ENCODE results near the gene MEGF6. TPM values are rescaled to one million over a fixed set of nuclear protein-coding genes. Genes with fewer than 3 reads are reported as not detected.

MEGF6 gene
- total RNA-seq, 1 donor from 2014 or later: 57.1 TPM

GRCh38 chr1:3609016-3609768 is 2.1 kb downstream of the MEGF6 start:
- Histone ChIP-seq H3K4me1 (peaks cover 48% of the 10 kb centered on the region), H3K27me3 (ENCODE audit: low read depth) (peaks cover 23% of the 10 kb centered on the region), H3K9me3 (no peaks in the 10 kb centered on the region), H3K36me3 (no peaks in the 10 kb centered on the region), H3K27ac (no peak overlapping the region), H3K4me3 (peak overlapping the region; percentile 61)
- DNase-seq (no peak), ATAC-seq (no peak)
- TF ChIP-seq, protein P1, sequence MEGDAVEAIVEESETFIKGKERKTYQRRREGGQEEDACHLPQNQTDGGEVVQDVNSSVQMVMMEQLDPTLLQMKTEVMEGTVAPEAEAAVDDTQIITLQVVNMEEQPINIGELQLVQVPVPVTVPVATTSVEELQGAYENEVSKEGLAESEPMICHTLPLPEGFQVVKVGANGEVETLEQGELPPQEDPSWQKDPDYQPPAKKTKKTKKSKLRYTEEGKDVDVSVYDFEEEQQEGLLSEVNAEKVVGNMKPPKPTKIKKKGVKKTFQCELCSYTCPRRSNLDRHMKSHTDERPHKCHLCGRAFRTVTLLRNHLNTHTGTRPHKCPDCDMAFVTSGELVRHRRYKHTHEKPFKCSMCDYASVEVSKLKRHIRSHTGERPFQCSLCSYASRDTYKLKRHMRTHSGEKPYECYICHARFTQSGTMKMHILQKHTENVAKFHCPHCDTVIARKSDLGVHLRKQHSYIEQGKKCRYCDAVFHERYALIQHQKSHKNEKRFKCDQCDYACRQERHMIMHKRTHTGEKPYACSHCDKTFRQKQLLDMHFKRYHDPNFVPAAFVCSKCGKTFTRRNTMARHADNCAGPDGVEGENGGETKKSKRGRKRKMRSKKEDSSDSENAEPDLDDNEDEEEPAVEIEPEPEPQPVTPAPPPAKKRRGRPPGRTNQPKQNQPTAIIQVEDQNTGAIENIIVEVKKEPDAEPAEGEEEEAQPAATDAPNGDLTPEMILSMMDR (IDR thresholded peaks at IDR 0.05): no peak
- intact Hi-C loops (cut with DNase I): no loop called here

GRCh38 chr1:3608154-3608553 is 3.2 kb downstream of the MEGF6 start:
- Histone ChIP-seq H3K4me3 (no peak overlapping the region), H3K4me1 (peaks cover 42% of the 10 kb centered on the region), H3K27me3 (ENCODE audit: low read depth) (peaks cover 23% of the 10 kb centered on the region), H3K9me3 (no peaks in the 10 kb centered on the region), H3K36me3 (no peaks in the 10 kb centered on the region), H3K27ac (no peak overlapping the region)
- intact Hi-C loops (cut with DNase I): no loop called here
- no peak for ATAC-seq
- no peak for DNase-seq
- TF ChIP-seq, protein P1 (IDR thresholded peaks at IDR 0.05): no peak

DNA sequence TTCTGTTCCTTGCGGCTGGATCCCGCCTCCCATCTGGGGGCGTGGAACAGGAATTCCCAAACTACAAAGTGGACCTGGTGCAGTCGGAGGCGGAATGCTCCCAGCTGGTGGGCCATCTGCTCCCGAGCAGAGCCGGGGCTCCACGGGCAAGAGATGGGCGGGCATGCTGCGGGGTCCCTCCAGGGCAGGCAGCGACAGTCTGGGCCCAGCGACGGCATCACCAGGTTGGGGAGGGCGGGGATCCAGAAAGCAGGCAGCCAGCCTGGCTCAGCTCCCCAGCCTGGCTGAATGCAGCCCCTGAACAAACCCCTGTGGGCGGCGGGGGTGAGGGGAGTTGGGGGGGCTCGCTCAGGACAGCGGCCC is 3.6 kb downstream of the MEGF6 start:
- peaks cover 23% of the 10 kb centered on the region for H3K27me3 ChIP-seq (ENCODE audit: low read depth)
- no peak for DNase-seq
- intact Hi-C loops (cut with DNase I): no loop called here

GRCh38 chr1:3606779-3607702 is 4.3 kb downstream of the MEGF6 start:
- no peak overlapping the region for H3K4me3 ChIP-seq
- no peak for ATAC-seq
- no peak overlapping the region for H3K27ac ChIP-seq
- peaks cover 38% of the 10 kb centered on the region for H3K4me1 ChIP-seq
- peaks cover 22% of the 10 kb centered on the region for H3K27me3 ChIP-seq (ENCODE audit: low read depth)
- H3K9me3 ChIP-seq: no peaks in the 10 kb centered on the region
- no peaks in the 10 kb centered on the region for H3K36me3 ChIP-seq
- TF ChIP-seq, protein P1 (IDR thresholded peaks at IDR 0.05): no peak
- DNase-seq: no peak
- intact Hi-C loops (cut with DNase I): no loop called here

More for the DNA sequence above, 3.6 kb downstream of the MEGF6 start:
- no peak for ATAC-seq
- Histone ChIP-seq H3K4me1 (peaks cover 42% of the 10 kb centered on the region), H3K36me3 (no peaks in the 10 kb centered on the region), H3K9me3 (no peaks in the 10 kb centered on the region), H3K27ac (no peak overlapping the region), H3K4me3 (no peak overlapping the region)
- TF ChIP-seq, protein P1 (IDR thresholded peaks at IDR 0.05): no peak

GRCh38 chr1:3604997-3605823 is 6.1 kb downstream of the MEGF6 start:
- ATAC-seq (no peak), DNase-seq (no peak)
- H3K4me1 ChIP-seq: peaks cover 26% of the 10 kb centered on the region
- H3K36me3 ChIP-seq: no peaks in the 10 kb centered on the region
- peaks cover 6% of the 10 kb centered on the region for H3K27me3 ChIP-seq (ENCODE audit: low read depth)
- intact Hi-C loops (cut with DNase I): no loop called here
- TF ChIP-seq, protein P1 (IDR thresholded peaks at IDR 0.05): no peak
- no peak overlapping the region for H3K4me3 ChIP-seq
- H3K9me3 ChIP-seq: no peaks in the 10 kb centered on the region
- H3K27ac ChIP-seq: no peak overlapping the region

Measured in lower lobe of right lung (tissue), 2 donors.